Astrocyte (in vitro differentiated cells and primary cell): ENCODE results near the gene TGDS.

Source experiments
- EZH2 ChIP-seq: IDR thresholded peaks from 2 replicates; pipeline ENCODE4 v1.6.1; 2012; ENCODE audit warnings: mild to moderate bottlenecking, low read length, inconsistent platforms; ENCODE audit not compliant: insufficient read depth
- TF ChIP-seq, protein P1 (sequence below): IDR thresholded peaks from 2 replicates; pipeline ENCODE4 v1.5.1; 2011; ENCODE audit warnings: low read depth, mild to moderate bottlenecking, inconsistent platforms, low read length, moderate library complexity; ENCODE audit not compliant: insufficient read depth

DNA sequence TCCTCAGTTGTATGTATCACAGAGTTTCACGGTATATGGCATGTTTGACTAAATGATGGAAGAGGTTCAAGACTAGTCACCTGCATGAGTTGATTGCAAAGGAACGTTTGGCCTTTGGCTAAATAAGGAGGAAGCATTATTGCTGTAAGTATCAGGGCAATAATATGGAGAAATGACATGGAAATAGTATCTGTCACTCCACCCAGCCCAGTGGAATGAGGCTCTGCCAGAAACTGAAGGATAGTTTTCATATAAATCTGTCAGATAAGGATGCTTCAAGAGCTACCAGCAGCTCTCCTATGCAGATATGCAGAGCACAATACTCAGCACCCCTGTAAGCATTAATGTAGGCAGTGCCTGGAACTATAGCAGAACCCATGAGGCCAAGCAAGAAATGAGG, 60.7 kb downstream of the TGDS start:
- TF ChIP-seq, protein P1, sequence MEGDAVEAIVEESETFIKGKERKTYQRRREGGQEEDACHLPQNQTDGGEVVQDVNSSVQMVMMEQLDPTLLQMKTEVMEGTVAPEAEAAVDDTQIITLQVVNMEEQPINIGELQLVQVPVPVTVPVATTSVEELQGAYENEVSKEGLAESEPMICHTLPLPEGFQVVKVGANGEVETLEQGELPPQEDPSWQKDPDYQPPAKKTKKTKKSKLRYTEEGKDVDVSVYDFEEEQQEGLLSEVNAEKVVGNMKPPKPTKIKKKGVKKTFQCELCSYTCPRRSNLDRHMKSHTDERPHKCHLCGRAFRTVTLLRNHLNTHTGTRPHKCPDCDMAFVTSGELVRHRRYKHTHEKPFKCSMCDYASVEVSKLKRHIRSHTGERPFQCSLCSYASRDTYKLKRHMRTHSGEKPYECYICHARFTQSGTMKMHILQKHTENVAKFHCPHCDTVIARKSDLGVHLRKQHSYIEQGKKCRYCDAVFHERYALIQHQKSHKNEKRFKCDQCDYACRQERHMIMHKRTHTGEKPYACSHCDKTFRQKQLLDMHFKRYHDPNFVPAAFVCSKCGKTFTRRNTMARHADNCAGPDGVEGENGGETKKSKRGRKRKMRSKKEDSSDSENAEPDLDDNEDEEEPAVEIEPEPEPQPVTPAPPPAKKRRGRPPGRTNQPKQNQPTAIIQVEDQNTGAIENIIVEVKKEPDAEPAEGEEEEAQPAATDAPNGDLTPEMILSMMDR: no peak
- TF ChIP-seq EZH2: no peak
